22Rv1 (cell line): ENCODE data around the gene PAPOLB.

Experiments
- CTCF ChIP-seq: fragments of 450-650 bp; IDR thresholded peaks from 2 replicates; pipeline ENCODE4 v1.5.1; 2017; ENCODE audit warnings: mild to moderate bottlenecking
- ZFX ChIP-seq: fragments of 450-650 bp; IDR thresholded peaks from 2 replicates; pipeline ENCODE4 v1.6.1; 2017; ENCODE audit warnings: antibody characterized with exemption, borderline replicate concordance

- TF ChIP-seq CTCF (no peak), ZFX (no peak)
Measured at GRCh38 chr7:4871930-4872675, 10.3 kb upstream of the PAPOLB start.
